MV-4-11 (cell line): Measurements from ENCODE around the gene SAMD4B.
A peak's percentile ranks its signal among the peaks of the same experiment; 100 is the strongest.

Experiments
- DNase-seq: peaks from one replicate; lab custom pipeline; 2025; lab: John Stamatoyannopoulos, UW

The SAMD4B gene

GRCh38 chr19:39397360-39398296 lies 55.4 kb downstream of the SAMD4B start:
- DNase-seq = peak; percentile 94

- DNase-seq = peak; percentile 99
Measured at GRCh38 chr19:39398297-39398864, 56.2 kb downstream of the SAMD4B start.

DNA sequence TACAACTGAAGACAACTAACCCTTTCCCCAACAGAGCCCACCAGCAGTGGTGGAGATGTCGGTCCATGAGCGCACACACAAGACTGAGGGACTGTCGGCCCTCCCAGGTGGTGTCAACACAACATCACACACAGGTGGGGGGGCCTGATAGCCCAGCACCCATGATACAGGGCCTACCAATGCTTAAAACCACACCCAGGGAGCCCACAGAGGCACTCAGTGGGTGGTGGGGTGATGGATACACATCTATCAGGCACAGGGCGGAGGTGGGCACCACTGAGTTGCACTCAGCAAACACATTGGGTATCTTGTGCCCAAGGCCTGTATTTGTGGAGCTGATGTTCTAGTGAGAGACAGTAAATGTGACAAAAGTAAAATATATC lies 57.4 kb downstream of the SAMD4B start:
- DNase-seq = no peak

- no peak for DNase-seq
Measured at GRCh38 chr19:39400061-39400460, 57.8 kb downstream of the SAMD4B start.

GRCh38 chr19:39401070-39401548 lies 58.9 kb downstream of the SAMD4B start:
- no peak for DNase-seq

DNA sequence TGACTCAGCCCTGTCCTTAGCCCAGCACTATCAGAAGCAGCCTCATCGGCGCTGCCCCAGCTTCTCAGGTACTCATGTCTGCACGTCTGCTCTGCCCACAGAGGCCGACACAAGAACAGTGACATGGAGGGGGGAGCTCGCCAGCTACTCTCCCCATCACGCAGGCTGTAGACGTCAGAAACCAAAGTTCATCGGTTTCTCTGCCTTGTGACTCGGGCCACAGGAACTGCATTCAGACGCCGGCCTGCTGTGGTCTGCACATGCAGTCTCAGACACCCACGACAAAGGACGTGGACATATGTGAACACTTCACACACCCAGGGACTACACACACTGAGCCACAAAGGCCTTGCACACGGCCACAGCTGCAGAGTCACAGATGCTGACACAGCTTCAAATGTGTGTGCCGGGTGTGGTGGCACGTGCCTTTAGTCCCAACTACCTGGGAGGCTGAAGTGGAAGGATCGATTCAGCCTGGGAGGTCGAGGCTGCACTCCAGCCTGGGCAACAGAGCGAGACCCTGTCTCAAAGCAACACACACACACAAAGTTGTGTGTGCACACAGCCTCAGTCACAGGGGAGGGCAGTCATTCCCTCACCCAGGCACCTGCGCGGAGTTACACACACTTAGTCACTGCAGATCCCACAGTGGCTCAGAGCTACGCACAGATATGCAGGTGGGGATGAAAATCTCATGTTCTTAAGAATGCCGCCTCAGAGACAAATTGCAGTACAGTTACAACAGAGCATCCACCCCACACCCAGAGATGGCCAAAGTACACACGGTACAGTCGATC lies 59.5 kb downstream of the SAMD4B start:
- DNase-seq = peak; percentile 62

GRCh38 chr19:39402346-39403300 lies 60.4 kb downstream of the SAMD4B start:
- peak; percentile 95 for DNase-seq

- DNase-seq = peak; percentile 98
Measured at GRCh38 chr19:39403331-39404312, 61.4 kb downstream of the SAMD4B start.

DNA sequence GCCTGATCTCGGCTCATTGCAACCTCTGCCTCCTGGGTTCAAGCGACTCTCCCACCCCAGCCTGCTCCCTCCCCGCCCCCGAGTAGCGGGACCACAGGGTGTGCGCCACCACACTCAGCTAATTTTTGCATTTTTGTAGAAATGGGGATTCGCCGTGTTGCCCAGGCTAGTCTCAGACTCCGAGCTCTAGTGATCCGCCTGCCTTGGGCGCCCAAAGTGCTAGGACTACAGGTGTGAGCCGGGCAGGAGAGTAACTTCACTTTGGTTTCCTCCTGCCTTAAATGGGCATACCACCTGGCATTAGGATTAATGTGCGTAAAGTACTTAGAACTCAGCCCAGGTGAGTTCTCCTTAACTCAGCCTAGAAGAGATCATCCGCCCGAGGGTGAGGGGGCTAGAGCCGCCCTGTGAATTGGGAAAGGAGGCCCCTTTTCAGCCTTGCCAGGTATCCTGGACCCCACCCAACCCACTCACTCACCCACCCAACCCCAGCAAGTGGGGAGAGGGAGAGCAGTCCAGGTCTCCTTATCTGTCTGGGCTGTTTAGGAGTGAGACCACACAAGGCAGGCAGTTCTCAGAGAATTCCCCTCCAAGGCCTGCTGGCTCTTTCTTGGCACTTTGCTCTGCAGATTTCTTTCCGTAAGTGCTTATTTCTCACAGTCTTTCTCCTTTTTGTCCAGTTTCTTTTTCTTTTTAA lies 63.2 kb downstream of the SAMD4B start:
- no peak for DNase-seq

DNA sequence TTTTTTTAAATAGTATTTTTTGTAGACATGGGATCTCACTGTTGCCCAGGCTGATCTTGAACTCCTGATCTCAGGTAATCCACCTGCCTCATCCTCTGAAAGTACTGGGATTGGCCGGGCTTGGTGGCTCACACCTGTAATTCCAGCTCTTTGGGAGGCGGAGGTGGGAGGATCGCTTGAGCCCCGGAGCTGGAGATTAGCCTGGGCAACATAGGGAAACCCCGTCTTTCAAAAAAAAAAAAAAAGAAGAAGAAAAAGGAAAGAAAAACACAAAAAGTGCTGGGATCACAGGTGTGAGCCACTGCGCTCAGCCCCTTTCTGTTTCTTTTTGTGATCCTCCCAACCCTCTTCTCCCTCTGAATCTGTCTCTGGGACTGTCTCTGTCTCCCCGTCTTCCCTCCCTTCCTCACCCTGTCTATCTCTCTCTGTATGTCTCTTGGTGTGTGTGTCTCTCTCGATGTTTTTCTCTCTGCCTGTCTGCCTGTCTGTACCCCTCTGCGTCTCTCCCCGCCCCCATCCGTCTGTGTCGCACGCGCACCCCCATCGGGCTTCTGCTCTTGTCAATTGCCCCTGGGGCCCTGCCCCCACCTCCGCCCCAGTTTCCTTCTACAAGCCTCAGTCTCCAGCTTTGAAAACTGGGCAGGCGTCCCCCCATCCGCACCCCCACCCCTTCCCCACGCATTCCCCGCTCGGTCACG lies 63.9 kb downstream of the SAMD4B start:
- DNase-seq = peak; percentile 75

- DNase-seq = peak; percentile 75
Measured at GRCh38 chr19:39406656-39407409, 64.6 kb downstream of the SAMD4B start, which contains the start of gene ZFP36. Gene ZFP36 (plus strand): TSS chr19:39406847. CDS start chr19:39406905, 58 bp downstream.

GRCh38 chr19:39407410-39407659 lies 65.1 kb downstream of the SAMD4B start:
- DNase-seq = no peak

DNA sequence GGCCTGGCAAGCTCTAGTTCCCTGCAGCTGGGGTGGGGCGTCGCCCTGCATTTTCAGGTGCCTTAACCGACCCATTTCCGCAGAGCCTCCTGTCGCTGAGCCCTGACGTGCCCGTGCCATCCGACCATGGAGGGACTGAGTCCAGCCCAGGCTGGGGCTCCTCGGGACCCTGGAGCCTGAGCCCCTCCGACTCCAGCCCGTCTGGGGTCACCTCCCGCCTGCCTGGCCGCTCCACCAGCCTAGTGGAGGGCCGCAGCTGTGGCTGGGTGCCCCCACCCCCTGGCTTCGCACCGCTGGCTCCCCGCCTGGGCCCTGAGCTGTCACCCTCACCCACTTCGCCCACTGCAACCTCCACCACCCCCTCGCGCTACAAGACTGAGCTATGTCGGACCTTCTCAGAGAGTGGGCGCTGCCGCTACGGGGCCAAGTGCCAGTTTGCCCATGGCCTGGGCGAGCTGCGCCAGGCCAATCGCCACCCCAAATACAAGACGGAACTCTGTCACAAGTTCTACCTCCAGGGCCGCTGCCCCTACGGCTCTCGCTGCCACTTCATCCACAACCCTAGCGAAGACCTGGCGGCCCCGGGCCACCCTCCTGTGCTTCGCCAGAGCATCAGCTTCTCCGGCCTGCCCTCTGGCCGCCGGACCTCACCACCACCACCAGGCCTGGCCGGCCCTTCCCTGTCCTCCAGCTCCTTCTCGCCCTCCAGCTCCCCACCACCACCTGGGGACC lies 65.6 kb downstream of the SAMD4B start:
- peak; percentile 43 for DNase-seq

DNA sequence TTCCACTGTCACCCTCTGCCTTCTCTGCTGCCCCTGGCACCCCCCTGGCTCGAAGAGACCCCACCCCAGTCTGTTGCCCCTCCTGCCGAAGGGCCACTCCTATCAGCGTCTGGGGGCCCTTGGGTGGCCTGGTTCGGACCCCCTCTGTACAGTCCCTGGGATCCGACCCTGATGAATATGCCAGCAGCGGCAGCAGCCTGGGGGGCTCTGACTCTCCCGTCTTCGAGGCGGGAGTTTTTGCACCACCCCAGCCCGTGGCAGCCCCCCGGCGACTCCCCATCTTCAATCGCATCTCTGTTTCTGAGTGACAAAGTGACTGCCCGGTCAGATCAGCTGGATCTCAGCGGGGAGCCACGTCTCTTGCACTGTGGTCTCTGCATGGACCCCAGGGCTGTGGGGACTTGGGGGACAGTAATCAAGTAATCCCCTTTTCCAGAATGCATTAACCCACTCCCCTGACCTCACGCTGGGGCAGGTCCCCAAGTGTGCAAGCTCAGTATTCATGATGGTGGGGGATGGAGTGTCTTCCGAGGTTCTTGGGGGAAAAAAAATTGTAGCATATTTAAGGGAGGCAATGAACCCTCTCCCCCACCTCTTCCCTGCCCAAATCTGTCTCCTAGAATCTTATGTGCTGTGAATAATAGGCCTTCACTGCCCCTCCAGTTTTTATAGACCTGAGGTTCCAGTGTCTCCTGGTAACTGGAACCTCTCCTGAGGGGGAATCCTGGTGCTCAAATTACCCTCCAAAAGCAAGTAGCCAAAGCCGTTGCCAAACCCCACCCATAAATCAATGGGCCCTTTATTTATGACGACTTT lies 66.4 kb downstream of the SAMD4B start:
- DNase-seq = no peak

GRCh38 chr19:39409208-39410016 lies 67.2 kb downstream of the SAMD4B start:
- DNase-seq = peak; percentile 76
